H9 (cell line): ENCODE results near the gene ZNF837. TPM values are rescaled to one million over a fixed set of nuclear protein-coding genes. Genes with fewer than 3 reads are reported as not detected.

Source experiments
- DNase-seq: peaks from one replicate; pipeline ENCODE4 v3.0.0-alpha.2; 2017
- H2AFZ ChIP-seq: one replicate; pipeline ENCODE4 v1.6.1; 2013; ENCODE audit warnings: mild to moderate bottlenecking, low read length, control low read depth, moderate library complexity
- H2AK5ac ChIP-seq: 2 replicates; pipeline ENCODE4 v1.6.1; 2013; ENCODE audit warnings: low read length, control low read depth, mixed read lengths; ENCODE audit not compliant: insufficient read length
- H2BK120ac ChIP-seq: one replicate; pipeline ENCODE4 v1.6.1; 2013; ENCODE audit warnings: low read depth, mild to moderate bottlenecking, low read length, control low read depth, inconsistent platforms; ENCODE audit not compliant: poor library complexity, severe bottlenecking
- H2BK12ac ChIP-seq: 2 replicates; pipeline ENCODE4 v1.6.1; 2013; ENCODE audit warnings: low read length, control low read depth, mixed read lengths, low read depth; ENCODE audit not compliant: insufficient read length
- H2BK15ac ChIP-seq: 2 replicates; pipeline ENCODE4 v1.6.1; 2013; ENCODE audit warnings: low read depth, low read length, control low read depth
- H2BK20ac ChIP-seq: one replicate; pipeline ENCODE4 v1.6.1; 2013; ENCODE audit warnings: low read depth, mild to moderate bottlenecking, low read length, control low read depth, inconsistent platforms; ENCODE audit not compliant: poor library complexity, severe bottlenecking
- H2BK5ac ChIP-seq: 2 replicates; pipeline ENCODE4 v1.6.1; 2013; ENCODE audit warnings: low read length, control low read depth, mixed read lengths; ENCODE audit not compliant: insufficient read length
- H3K14ac ChIP-seq: 2 replicates; pipeline ENCODE4 v1.6.1; 2013; ENCODE audit warnings: low read length, control low read depth; ENCODE audit not compliant: insufficient read depth
- H3K18ac ChIP-seq: 2 replicates; pipeline ENCODE4 v1.6.1; 2013; ENCODE audit warnings: low read depth, mild to moderate bottlenecking, mixed read lengths, low read length, control low read depth; ENCODE audit not compliant: insufficient read length
- H3K23ac ChIP-seq: 2 replicates; pipeline ENCODE4 v1.6.1; 2013; ENCODE audit warnings: low read length, control low read depth, mixed read lengths, low read depth; ENCODE audit not compliant: insufficient read length
- H3K23me2 ChIP-seq: 2 replicates; pipeline ENCODE4 v1.6.1; 2013; ENCODE audit warnings: low read depth, mild to moderate bottlenecking, mixed read lengths, low read length, control low read depth; ENCODE audit not compliant: insufficient read length, poor library complexity, severe bottlenecking
- H3K27ac ChIP-seq: 2 replicates; pipeline ENCODE4 v1.5.1; 2013; ENCODE audit warnings: low read length, control low read depth, mixed read lengths, low read depth; ENCODE audit not compliant: insufficient read length
- H3K27me3 ChIP-seq: 2 replicates; pipeline ENCODE4 v1.6.1; 2013; ENCODE audit warnings: low read length, control low read depth, inconsistent platforms; ENCODE audit not compliant: insufficient read depth
- H3K4ac ChIP-seq: 2 replicates; pipeline ENCODE4 v1.6.1; 2013; ENCODE audit warnings: low read depth, mild to moderate bottlenecking, control low read depth, inconsistent platforms, low read length, moderate library complexity
- H3K4me1 ChIP-seq: 2 replicates; pipeline ENCODE4 v1.6.1; 2013; ENCODE audit warnings: low read length, control low read depth, inconsistent platforms; ENCODE audit not compliant: insufficient read depth
- H3K4me2 ChIP-seq: 2 replicates; pipeline ENCODE4 v1.6.1; 2013; ENCODE audit warnings: low read length, control low read depth, mixed read lengths; ENCODE audit not compliant: insufficient read length, insufficient read depth
- H3K56ac ChIP-seq: 2 replicates; pipeline ENCODE4 v1.6.1; 2013; ENCODE audit warnings: low read depth, mild to moderate bottlenecking, mixed read lengths, low read length, control low read depth; ENCODE audit not compliant: insufficient read length
- H3K79me1 ChIP-seq: 2 replicates; pipeline ENCODE4 v1.6.1; 2013; ENCODE audit warnings: low read depth, mild to moderate bottlenecking, moderate library complexity, low read length, control low read depth, inconsistent platforms; ENCODE audit not compliant: insufficient read depth, poor library complexity, severe bottlenecking
- H3K79me2 ChIP-seq: 2 replicates; pipeline ENCODE4 v1.6.1; 2013; ENCODE audit warnings: low read length, control low read depth, inconsistent platforms; ENCODE audit not compliant: insufficient read depth
- H3K9ac ChIP-seq: 2 replicates; pipeline ENCODE4 v1.6.1; 2013; ENCODE audit warnings: low read length, control low read depth, mixed read lengths; ENCODE audit not compliant: insufficient read length; ENCODE audit errors: extremely low read depth
- H3K9me3 ChIP-seq: one replicate; pipeline ENCODE4 v1.6.1; 2013; ENCODE audit warnings: low read depth, low read length, inconsistent platforms; ENCODE audit not compliant: control insufficient read depth
- H3T11ph ChIP-seq: one replicate; pipeline ENCODE4 v1.6.1; 2013; ENCODE audit warnings: mild to moderate bottlenecking, low read length, control low read depth, inconsistent platforms
- H4K20me1 ChIP-seq: one replicate; pipeline ENCODE4 v1.6.1; 2013; ENCODE audit not compliant: control insufficient read depth, insufficient read length, insufficient read depth
- H4K5ac ChIP-seq: 2 replicates; pipeline ENCODE4 v1.6.1; 2013; ENCODE audit warnings: low read depth, mild to moderate bottlenecking, mixed read lengths, low read length, control low read depth; ENCODE audit not compliant: insufficient read length
- H4K8ac ChIP-seq: replicated peaks from 2 replicates; pipeline ENCODE4 v1.6.1; 2013; ENCODE audit warnings: low read length, control low read depth, mixed read lengths, low read depth; ENCODE audit not compliant: insufficient read length
- H4K91ac ChIP-seq: 2 replicates; pipeline ENCODE4 v1.6.1; 2013; ENCODE audit warnings: low read depth, mild to moderate bottlenecking, moderate library complexity, mixed read lengths, low read length, control low read depth; ENCODE audit not compliant: insufficient read length
- H3K27ac Mint-ChIP-seq, 3 experiments: 2 replicates in 2 of 3; 3 replicates in 1 of 3; pipeline ENCODE4 v1.8.0; 2020 to 2021; ENCODE audit warnings: mixed read lengths in 3 of 3, mild to moderate bottlenecking in 1 of 3, moderate library complexity in 1 of 3
- H3K27me3 Mint-ChIP-seq: 2 replicates; pipeline ENCODE4 v1.8.0; 2021; ENCODE audit warnings: low read depth, mild to moderate bottlenecking, moderate library complexity, mixed read lengths
- H3K36me3 Mint-ChIP-seq, 3 experiments: 2 replicates in 2 of 3; 3 replicates in 1 of 3; pipeline ENCODE4 v1.8.0; 2020 to 2021; ENCODE audit warnings: low read depth in 3 of 3, mixed read lengths in 3 of 3; ENCODE audit not compliant: insufficient read depth in 1 of 3
- H3K4me1 Mint-ChIP-seq, 2 experiments: 2 replicates each; pipeline ENCODE4 v1.8.0; 2020; ENCODE audit warnings: mixed read lengths in 2 of 2
- H3K4me3 Mint-ChIP-seq, 2 experiments: 2 replicates in 1 of 2; 3 replicates in 1 of 2; pipeline ENCODE4 v1.8.0; 2020 to 2021; ENCODE audit warnings: mild to moderate bottlenecking in 2 of 2, mixed read lengths in 2 of 2, moderate library complexity in 1 of 2
- H3K9me3 Mint-ChIP-seq, 2 experiments: 2 replicates in 1 of 2; 3 replicates in 1 of 2; pipeline ENCODE4 v1.8.0; 2020; ENCODE audit warnings: mild to moderate bottlenecking in 2 of 2, mixed read lengths in 2 of 2, moderate library complexity in 1 of 2
- WGBS: extraction: QIAGEN DNeasy Blood & Tissue Kit; methylation state at CpG from one replicate; pipeline ENCODE4 v1.1.7; 2013; ENCODE audit warnings: missing lambda C conversion rate, low lambda C conversion rate, mixed read lengths; ENCODE audit not compliant: insufficient read length; ENCODE audit errors: extremely low coverage; 5-methylcytosine and 5-hydroxymethylcytosine counted together
- long read RNA-seq: library from polyadenylated mRNA; unstranded; transcript quantifications from one replicate; pipeline ENCODE4 v2.0.0, GENCODE V29; 2020
- total RNA-seq: library from RNA; stranded (reverse); gene quantifications from 2 replicates; pipeline ENCODE4 v1.2.1, GENCODE V29; 2021
- TF ChIP-seq, protein P1 (sequence below): fragments of 200-600 bp; sonication (generic); conservative IDR thresholded peaks from 3 replicates; pipeline ENCODE4 v1.8.0; 2021; ENCODE audit warnings: antibody characterized with exemption, mild to moderate bottlenecking

The ZNF837 gene
- 3.4 and 3.8 TPM in 2 replicates for total RNA-seq
- long read RNA-seq: 0 reads

DNA sequence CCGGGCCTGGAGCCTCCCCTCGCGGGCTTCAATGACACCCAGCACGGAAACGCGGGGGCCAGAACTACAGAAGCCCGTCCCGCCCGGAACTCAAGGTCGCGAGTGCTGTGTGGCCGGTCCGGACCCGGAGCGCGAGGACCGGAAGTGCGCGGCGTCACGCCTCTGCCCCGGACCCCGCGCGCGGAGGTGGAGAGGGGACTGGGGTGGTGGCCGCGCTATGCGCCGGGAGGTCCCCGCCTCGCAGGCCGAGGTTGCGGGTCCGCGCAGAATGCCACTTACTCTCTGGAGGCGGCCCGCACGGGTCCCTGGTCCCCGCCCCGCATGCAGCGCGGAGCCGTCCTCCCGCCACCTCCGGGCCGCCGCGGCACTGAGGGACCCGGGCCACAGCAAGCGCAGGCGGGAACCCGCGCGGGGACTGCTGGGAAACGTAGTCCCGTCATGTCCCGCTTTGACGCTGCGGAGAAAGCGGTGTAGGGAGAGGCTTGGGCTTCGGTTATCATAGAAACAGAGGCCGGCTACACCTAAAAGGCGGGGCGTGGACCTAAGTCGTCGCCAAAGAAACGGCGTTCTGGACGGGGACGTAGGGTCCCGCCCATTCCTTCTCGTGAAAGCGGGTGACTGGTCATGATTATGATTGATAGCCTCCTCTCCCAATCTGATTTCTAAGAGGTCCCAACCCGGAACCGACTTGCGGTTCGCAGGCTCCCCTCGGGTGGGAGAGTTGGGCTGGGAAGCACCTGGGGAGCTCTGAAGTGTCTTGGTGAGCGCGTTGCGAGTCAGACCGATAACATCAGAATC lies at the start of gene ZNF837:
Gene ZNF837, minus strand, starts transcription at position 369 of the 798 bp plus-strand sequence. CDS start 11,698 bp downstream, outside the sequence.
- Histone ChIP-seq H3K14ac (peak within 1 kb of the TSS; percentile 16; the same call in 1 of the 2 replicates), H4K20me1 (no peaks in the 10 kb centered on the region), H2AK5ac (no peak within 1 kb of the TSS), H4K5ac (no peak within 1 kb of the TSS), H2AFZ (no peak within 1 kb of the TSS), H3K4me1 (peaks cover 3% of the 10 kb centered on the region; the same call in 1 of the 2 replicates), H3K27ac (no peak within 1 kb of the TSS), H2BK5ac (no peak within 1 kb of the TSS), H3K79me1 (no peaks in the 10 kb centered on the region), H2BK15ac (no peak within 1 kb of the TSS), H4K91ac (no peak within 1 kb of the TSS), H3K9ac (peak within 1 kb of the TSS; percentile 53), H2BK20ac (no peak within 1 kb of the TSS), H3K4me2 (peak within 1 kb of the TSS; percentile 98), H3T11ph (no peak within 1 kb of the TSS), H3K56ac (no peak within 1 kb of the TSS), H4K8ac (no peak within 1 kb of the TSS), H3K23me2 (peaks cover 10% of the 10 kb centered on the region), H3K79me2 (no peaks in the 10 kb centered on the region), H2BK120ac (no peak within 1 kb of the TSS), H3K23ac (no peak within 1 kb of the TSS), H3K18ac (peak within 1 kb of the TSS; percentile 7), H2BK12ac (no peak within 1 kb of the TSS), H3K4ac (no peak within 1 kb of the TSS), H3K9me3 (no peaks in the 10 kb centered on the region), H3K27me3 (no peaks in the 10 kb centered on the region)
- Mint-ChIP-seq H3K4me1 (peaks cover 13 to 17% of the 10 kb centered on the region in 2 experiments), H3K4me3 (peak within 1 kb of the TSS; percentile 82 to 86), H3K27ac (peak within 1 kb of the TSS in 2 of 3 experiments; percentile 69 to 87; a peak in 5 of 7 replicates), H3K9me3 (no peaks in the 10 kb centered on the region), H3K27me3 (no peaks in the 10 kb centered on the region), H3K36me3 (no peaks in the 10 kb centered on the region)
- no CpG with 5 or more reads among the region's 83 CpGs for WGBS
- DNase-seq: peak; percentile 100
- TF ChIP-seq, protein P1, sequence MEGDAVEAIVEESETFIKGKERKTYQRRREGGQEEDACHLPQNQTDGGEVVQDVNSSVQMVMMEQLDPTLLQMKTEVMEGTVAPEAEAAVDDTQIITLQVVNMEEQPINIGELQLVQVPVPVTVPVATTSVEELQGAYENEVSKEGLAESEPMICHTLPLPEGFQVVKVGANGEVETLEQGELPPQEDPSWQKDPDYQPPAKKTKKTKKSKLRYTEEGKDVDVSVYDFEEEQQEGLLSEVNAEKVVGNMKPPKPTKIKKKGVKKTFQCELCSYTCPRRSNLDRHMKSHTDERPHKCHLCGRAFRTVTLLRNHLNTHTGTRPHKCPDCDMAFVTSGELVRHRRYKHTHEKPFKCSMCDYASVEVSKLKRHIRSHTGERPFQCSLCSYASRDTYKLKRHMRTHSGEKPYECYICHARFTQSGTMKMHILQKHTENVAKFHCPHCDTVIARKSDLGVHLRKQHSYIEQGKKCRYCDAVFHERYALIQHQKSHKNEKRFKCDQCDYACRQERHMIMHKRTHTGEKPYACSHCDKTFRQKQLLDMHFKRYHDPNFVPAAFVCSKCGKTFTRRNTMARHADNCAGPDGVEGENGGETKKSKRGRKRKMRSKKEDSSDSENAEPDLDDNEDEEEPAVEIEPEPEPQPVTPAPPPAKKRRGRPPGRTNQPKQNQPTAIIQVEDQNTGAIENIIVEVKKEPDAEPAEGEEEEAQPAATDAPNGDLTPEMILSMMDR: no peak
